Nucleus accumbens (tissue), 56 donors: ENCODE measurements around the gene TOMT.

ENCODE experiments used
- DNase-seq, 56 donors: peaks; one replicate each; lab custom pipeline; 2025; lab: John Stamatoyannopoulos, UW

TOMT gene

GRCh38 chr11:72157131-72157530, 51.4 kb downstream of the TOMT start:
- no peak for DNase-seq
